ENCODE results near the gene SUCO.

The SUCO gene

GRCh38 chr1:172537827-172538391, 5.0 kb downstream of the SUCO start:
- H3K4me1 Mint-ChIP-seq = peaks cover 54% of the 10 kb centered on the region

DNA sequence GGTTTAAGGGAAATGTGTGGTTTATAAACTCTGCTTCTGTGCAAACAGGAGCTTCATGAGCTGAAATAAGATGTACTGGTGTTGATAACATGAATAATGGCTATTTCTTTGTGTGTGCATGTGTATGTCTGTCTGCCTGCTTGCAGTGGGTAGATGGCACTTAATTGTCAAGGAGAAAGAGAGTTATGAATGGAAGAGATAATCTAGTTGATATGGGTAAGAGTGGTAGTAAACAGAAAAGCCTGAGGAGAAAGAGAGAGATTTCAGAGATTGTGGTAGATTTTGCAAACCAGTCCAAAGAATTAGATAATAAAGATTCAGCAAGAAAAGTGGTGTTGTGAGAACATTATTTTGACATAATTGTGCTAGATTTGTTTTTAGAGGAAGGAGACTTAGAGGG, 7.7 kb downstream of the SUCO start:
- Mint-ChIP-seq H3K9me3 (no peaks in the 10 kb centered on the region), H3K27ac (no peak overlapping the region), H3K4me1 (peaks cover 37% of the 10 kb centered on the region), H3K36me3 (no peaks in the 10 kb centered on the region), H3K4me3 (no peak overlapping the region)
- no peak for DNase-seq (ENCODE audit: low spot score in 2 of 2)
- ATAC-seq = no peak

More at GRCh38 chr1:172537827-172538391, 5.0 kb downstream of the SUCO start:
- no peak for DNase-seq (ENCODE audit: low spot score in 2 of 2)
- no peak overlapping the region for H3K27ac Mint-ChIP-seq
- ATAC-seq = no peak
- H3K9me3 Mint-ChIP-seq = no peaks in the 10 kb centered on the region
- H3K36me3 Mint-ChIP-seq = peaks cover 8% of the 10 kb centered on the region
- no peak overlapping the region for H3K4me3 Mint-ChIP-seq

- Mint-ChIP-seq H3K27ac (no peak overlapping the region), H3K9me3 (no peaks in the 10 kb centered on the region), H3K36me3 (no peaks in the 10 kb centered on the region), H3K4me3 (no peak overlapping the region), H3K4me1 (peaks cover 42% of the 10 kb centered on the region)
- DNase-seq (ENCODE audit: low spot score in 2 of 2) (no peak), ATAC-seq (no peak)
Observed at GRCh38 chr1:172544481-172545104, 11.6 kb downstream of the SUCO start.

DNA sequence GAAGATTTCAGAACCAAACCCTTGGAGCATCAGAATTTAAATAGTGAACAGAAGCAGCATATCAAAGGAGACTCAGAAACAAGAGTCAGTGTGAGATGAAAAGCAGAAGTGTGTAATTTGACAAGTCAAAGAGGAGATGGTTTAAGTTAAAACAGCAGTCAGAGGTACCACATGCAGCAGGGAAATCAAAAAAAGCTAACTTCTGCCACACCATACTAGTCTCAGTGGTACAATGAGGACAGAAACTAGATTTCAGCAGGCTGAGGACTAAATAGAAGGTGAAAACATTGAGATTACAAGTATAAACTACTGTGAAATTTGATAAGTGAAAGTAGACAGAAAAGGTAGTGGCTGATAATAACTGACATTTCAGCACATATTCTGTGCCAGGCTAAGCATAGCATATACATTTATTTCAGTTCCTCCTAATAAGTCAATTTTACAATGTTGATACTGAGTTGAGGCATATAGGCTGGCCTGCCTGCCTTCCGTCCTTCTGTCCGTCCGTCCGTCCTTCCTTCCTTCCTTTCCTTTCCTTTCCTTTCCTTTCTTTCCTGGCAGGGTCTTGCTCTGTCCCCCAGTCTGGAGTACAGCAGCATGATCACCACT, 12.6 kb downstream of the SUCO start:
- Mint-ChIP-seq H3K9me3 (no peaks in the 10 kb centered on the region), H3K27ac (no peak overlapping the region), H3K36me3 (no peaks in the 10 kb centered on the region), H3K4me1 (peaks cover 45% of the 10 kb centered on the region), H3K4me3 (no peak overlapping the region)
- DNase-seq (ENCODE audit: low spot score in 2 of 2) = no peak
- no peak for ATAC-seq

GRCh38 chr1:172547071-172547470, 14.1 kb downstream of the SUCO start:
- H3K9me3 Mint-ChIP-seq = no peaks in the 10 kb centered on the region
- no peak overlapping the region for H3K27ac Mint-ChIP-seq
- ATAC-seq (no peak), DNase-seq (ENCODE audit: low spot score in 2 of 2) (no peak)
- peaks cover 36% of the 10 kb centered on the region for H3K4me1 Mint-ChIP-seq
- no peaks in the 10 kb centered on the region for H3K36me3 Mint-ChIP-seq
- no peak overlapping the region for H3K4me3 Mint-ChIP-seq

GRCh38 chr1:172549621-172550280, 16.8 kb downstream of the SUCO start:
- H3K4me1 Mint-ChIP-seq = peaks cover 30% of the 10 kb centered on the region
- H3K9me3 Mint-ChIP-seq = no peaks in the 10 kb centered on the region
- peaks cover under 1% of the 10 kb centered on the region for H3K36me3 Mint-ChIP-seq
- ATAC-seq (no peak), DNase-seq (ENCODE audit: low spot score in 2 of 2) (no peak)
- no peak overlapping the region for H3K4me3 Mint-ChIP-seq
- H3K27ac Mint-ChIP-seq = no peak overlapping the region

GRCh38 chr1:172551279-172551678, 18.3 kb downstream of the SUCO start:
- H3K36me3 Mint-ChIP-seq = peaks cover 16% of the 10 kb centered on the region
- DNase-seq (ENCODE audit: low spot score in 2 of 2) = no peak
- H3K4me3 Mint-ChIP-seq = no peak overlapping the region
- no peak for ATAC-seq
- H3K9me3 Mint-ChIP-seq = no peaks in the 10 kb centered on the region
- H3K27ac Mint-ChIP-seq = no peak overlapping the region
- H3K4me1 Mint-ChIP-seq = peaks cover 36% of the 10 kb centered on the region

DNA sequence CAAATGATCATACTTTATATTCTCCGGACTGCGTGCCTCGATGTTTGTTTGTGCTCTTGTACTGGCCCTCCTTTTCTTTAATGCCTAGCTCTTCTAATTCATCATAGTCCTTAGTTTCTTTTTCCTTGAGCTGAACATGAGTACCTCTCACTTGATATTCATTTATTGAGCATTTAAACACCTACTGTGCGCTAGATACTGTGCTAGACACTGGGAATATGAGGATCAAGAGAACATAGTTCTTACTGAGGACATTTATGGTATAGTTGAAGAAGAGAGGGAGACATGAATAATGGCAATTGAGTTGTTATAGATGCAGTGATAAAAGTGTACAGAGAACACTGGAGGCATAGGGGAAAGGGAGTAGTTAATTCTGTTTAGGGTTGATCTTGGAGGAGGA, 22.0 kb downstream of the SUCO start:
- no peak overlapping the region for H3K4me3 Mint-ChIP-seq
- no peak for DNase-seq (ENCODE audit: low spot score in 2 of 2)
- no peak overlapping the region for H3K27ac Mint-ChIP-seq
- no peaks in the 10 kb centered on the region for H3K9me3 Mint-ChIP-seq
- H3K4me1 Mint-ChIP-seq = peaks cover 16% of the 10 kb centered on the region
- H3K36me3 Mint-ChIP-seq = peaks cover 46% of the 10 kb centered on the region
- ATAC-seq = no peak

- peaks cover 13% of the 10 kb centered on the region for H3K4me1 Mint-ChIP-seq
- H3K36me3 Mint-ChIP-seq = peaks cover 50% of the 10 kb centered on the region
- no peak overlapping the region for H3K27ac Mint-ChIP-seq
- H3K9me3 Mint-ChIP-seq = no peaks in the 10 kb centered on the region
- ATAC-seq (no peak), DNase-seq (ENCODE audit: low spot score in 2 of 2) (no peak)
- no peak overlapping the region for H3K4me3 Mint-ChIP-seq
Observed at GRCh38 chr1:172556461-172556860, 23.5 kb downstream of the SUCO start.

DNA sequence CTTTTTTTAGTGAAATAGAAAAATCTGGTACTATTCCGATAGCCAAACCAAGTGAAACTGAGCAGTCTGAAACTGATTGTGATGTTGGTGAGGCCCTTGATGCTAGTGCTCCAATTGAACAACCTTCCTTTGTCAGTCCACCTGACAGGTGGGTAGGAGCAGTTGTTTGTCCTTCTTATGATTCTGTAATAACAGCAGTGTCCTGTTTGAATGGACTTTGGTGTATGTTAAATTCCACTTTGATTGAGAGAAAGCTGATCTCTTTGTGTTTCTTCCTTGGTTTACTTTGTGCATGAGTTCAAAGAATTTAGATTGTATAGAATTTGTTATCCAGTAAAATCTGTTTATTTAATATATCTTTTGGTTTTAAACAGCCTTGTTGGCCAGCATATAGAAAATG, 24.3 kb downstream of the SUCO start:
- H3K27ac Mint-ChIP-seq = no peak overlapping the region
- H3K36me3 Mint-ChIP-seq = peaks cover 58% of the 10 kb centered on the region
- no peak for ATAC-seq

DNA sequence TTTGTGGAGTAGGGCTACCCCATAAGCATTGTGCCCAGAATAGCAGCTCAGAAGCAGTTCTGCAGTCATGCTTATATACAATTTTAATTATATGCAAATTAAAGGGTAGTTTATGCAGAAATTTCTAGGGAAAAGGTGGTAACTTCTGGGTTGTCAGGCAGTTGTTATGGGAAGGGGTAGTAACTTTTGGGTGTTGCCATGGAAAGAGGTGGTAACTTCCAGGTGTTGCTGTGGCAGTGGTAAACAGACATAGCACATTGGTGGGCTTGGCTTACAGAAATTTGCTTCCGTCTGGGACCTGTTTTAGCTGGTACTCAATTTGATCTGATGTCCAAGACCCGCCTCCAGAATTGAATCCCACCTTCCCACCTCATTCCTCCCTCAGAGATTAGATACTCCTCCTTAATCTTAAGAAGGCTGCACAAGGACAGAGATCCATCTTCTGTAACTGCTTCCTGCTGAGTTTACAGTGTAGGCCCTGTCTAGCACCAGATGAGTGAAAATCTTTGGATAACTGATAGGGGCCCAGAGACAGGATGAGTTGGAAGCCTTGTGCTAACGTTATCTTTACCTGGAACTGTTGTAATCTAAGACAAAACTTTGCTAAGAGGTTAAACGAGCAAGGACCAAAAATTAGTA, 26.7 kb downstream of the SUCO start:
- DNase-seq (ENCODE audit: low spot score in 2 of 2) (no peak), ATAC-seq (no peak)
- peaks cover 75% of the 10 kb centered on the region for H3K36me3 Mint-ChIP-seq
- H3K9me3 Mint-ChIP-seq = no peaks in the 10 kb centered on the region
- no peak overlapping the region for H3K4me3 Mint-ChIP-seq
- peaks cover 20% of the 10 kb centered on the region for H3K4me1 Mint-ChIP-seq
- no peak overlapping the region for H3K27ac Mint-ChIP-seq

More for the DNA sequence above, 24.3 kb downstream of the SUCO start:
- H3K9me3 Mint-ChIP-seq = no peaks in the 10 kb centered on the region
- no peak overlapping the region for H3K4me3 Mint-ChIP-seq
- no peak for DNase-seq (ENCODE audit: low spot score in 2 of 2)
- H3K4me1 Mint-ChIP-seq = peaks cover 12% of the 10 kb centered on the region

GRCh38 chr1:172561252-172561651, 28.3 kb downstream of the SUCO start:
- peaks cover 62% of the 10 kb centered on the region for H3K36me3 Mint-ChIP-seq

GRCh38 chr1:172566196-172566997, 33.4 kb downstream of the SUCO start:
- DNase-seq (ENCODE audit: low spot score in 2 of 2) (no peak), ATAC-seq (peak; percentile 13)
- peaks cover 5% of the 10 kb centered on the region for H3K9me3 Mint-ChIP-seq
- H3K4me3 Mint-ChIP-seq = no peak overlapping the region
- peak overlapping the region; percentile 56 for H3K27ac Mint-ChIP-seq
- H3K36me3 Mint-ChIP-seq = peaks cover 63% of the 10 kb centered on the region
- H3K4me1 Mint-ChIP-seq = peaks cover 18% of the 10 kb centered on the region

More at GRCh38 chr1:172561252-172561651, 28.3 kb downstream of the SUCO start:
- DNase-seq (ENCODE audit: low spot score in 2 of 2) = no peak
- ATAC-seq = no peak
- Mint-ChIP-seq H3K4me1 (peaks cover 21% of the 10 kb centered on the region), H3K4me3 (no peak overlapping the region), H3K27ac (no peak overlapping the region), H3K9me3 (no peaks in the 10 kb centered on the region)

GRCh38 chr1:172567720-172568119, 34.8 kb downstream of the SUCO start:
- peaks cover 59% of the 10 kb centered on the region for H3K36me3 Mint-ChIP-seq
- ATAC-seq = no peak

GRCh38 chr1:172574080-172574479, 41.1 kb downstream of the SUCO start:
- no peak overlapping the region for H3K4me3 Mint-ChIP-seq
- no peak overlapping the region for H3K27ac Mint-ChIP-seq
- no peaks in the 10 kb centered on the region for H3K4me1 Mint-ChIP-seq
- peaks cover 5% of the 10 kb centered on the region for H3K9me3 Mint-ChIP-seq
- H3K36me3 Mint-ChIP-seq = peaks cover 86% of the 10 kb centered on the region
- ATAC-seq = no peak
- no peak for DNase-seq (ENCODE audit: low spot score in 2 of 2)

More at GRCh38 chr1:172567720-172568119, 34.8 kb downstream of the SUCO start:
- H3K9me3 Mint-ChIP-seq = peaks cover 5% of the 10 kb centered on the region
- H3K27ac Mint-ChIP-seq = peak overlapping the region; percentile 37
- peaks cover 16% of the 10 kb centered on the region for H3K4me1 Mint-ChIP-seq
- DNase-seq (ENCODE audit: low spot score in 2 of 2) = no peak
- no peak overlapping the region for H3K4me3 Mint-ChIP-seq
